ENCODE measurements around the gene RIN3. TPM values are rescaled to one million over a fixed set of nuclear protein-coding genes. Genes with fewer than 3 reads are reported as not detected.

RIN3 gene
- total RNA-seq, 1 experiment from 2014 or later: 1.5 TPM

DNA sequence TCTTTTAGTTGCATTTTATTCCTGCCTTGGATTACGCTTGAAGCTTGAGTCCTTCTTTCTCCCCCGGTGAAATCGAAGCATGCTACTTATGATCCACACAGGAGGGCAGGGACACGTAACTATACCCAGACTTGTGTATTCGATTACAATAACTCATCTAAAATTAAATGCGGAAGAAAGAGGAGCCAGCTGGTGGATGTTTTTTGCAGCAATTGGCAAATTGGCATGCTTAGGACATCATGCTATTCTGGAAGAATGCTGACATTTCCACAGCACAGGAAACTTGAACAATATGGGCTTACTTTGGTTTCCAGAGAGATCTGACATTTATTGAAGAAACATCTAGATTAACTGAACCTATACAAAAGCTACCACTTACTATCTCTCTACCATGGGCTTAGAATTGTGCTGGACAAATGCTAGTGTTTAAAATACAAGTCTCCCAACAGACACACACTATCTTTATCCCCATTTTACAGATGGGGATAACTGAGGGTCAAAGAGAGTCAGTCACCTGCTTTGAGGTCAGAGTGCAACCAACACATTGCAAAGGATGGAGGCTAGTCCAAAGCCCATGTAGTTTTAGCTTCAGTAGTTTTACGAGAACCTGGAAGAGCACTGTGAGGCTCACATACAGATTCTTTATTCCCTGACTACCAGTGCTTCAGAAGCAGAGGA, 198.5 kb downstream of the RIN3 start:
- Histone ChIP-seq H4K91ac (ENCODE audit: insufficient read length, low read depth, low read length) (no peak overlapping the region), H3K23ac (ENCODE audit: insufficient read length, low read depth, low read length) (no peak overlapping the region), H4K5ac (ENCODE audit: insufficient read length, low read depth, low read length) (no peak overlapping the region), H3K18ac (ENCODE audit: insufficient read length, low read depth, low read length) (no peak overlapping the region), H4K8ac (replicated peaks; ENCODE audit: insufficient read length, low read depth, low read length) (no peak overlapping the region), H3K4me2 (ENCODE audit: insufficient read depth, insufficient read length, low read length) (no peak overlapping the region), H3K9ac (ENCODE audit: extremely low read depth, insufficient read length, low read length) (no peak overlapping the region), H3K9me3 (ENCODE audit: control insufficient read depth, low read depth, low read length) (no peaks in the 10 kb centered on the region), H3K27ac (ENCODE audit: insufficient read length, low read depth, low read length) (no peak overlapping the region), H2BK15ac (ENCODE audit: low read depth, low read length) (no peak overlapping the region), H3K4ac (ENCODE audit: low read depth, low read length) (no peak overlapping the region), H3K23me2 (ENCODE audit: insufficient read length, low read depth, low read length, poor library complexity, severe bottlenecking) (no peaks in the 10 kb centered on the region), H2BK5ac (ENCODE audit: insufficient read length, low read length) (no peak overlapping the region), H2BK120ac (ENCODE audit: low read depth, low read length, poor library complexity, severe bottlenecking) (no peak overlapping the region), H3K14ac (ENCODE audit: insufficient read depth, low read length) (no peak overlapping the region), H3T11ph (ENCODE audit: low read length) (no peak overlapping the region), H3K4me1 (ENCODE audit: insufficient read depth, low read length) (no peaks in the 10 kb centered on the region), H3K79me1 (ENCODE audit: insufficient read depth, low read depth, low read length, poor library complexity, severe bottlenecking) (no peaks in the 10 kb centered on the region), H3K56ac (ENCODE audit: insufficient read length, low read depth, low read length) (no peak overlapping the region), H2BK12ac (ENCODE audit: insufficient read length, low read depth, low read length) (no peak overlapping the region), H3K79me2 (ENCODE audit: insufficient read depth, low read length) (no peaks in the 10 kb centered on the region), H2AFZ (ENCODE audit: low read length) (no peak overlapping the region), H3K27me3 (ENCODE audit: insufficient read depth, low read length) (no peaks in the 10 kb centered on the region), H2AK5ac (ENCODE audit: insufficient read length, low read length) (no peak overlapping the region), H4K20me1 (ENCODE audit: control insufficient read depth, insufficient read depth, insufficient read length) (no peaks in the 10 kb centered on the region), H2BK20ac (ENCODE audit: low read depth, low read length, poor library complexity, severe bottlenecking) (no peak overlapping the region)
- H3K27ac Mint-ChIP-seq: no peak overlapping the region
- no peak overlapping the region for H3K4me3 Mint-ChIP-seq
- no CpG with 5 or more reads among the region's 7 CpGs for WGBS (ENCODE audit: extremely low coverage, insufficient read length, low lambda C conversion rate)
- peaks cover 2% of the 10 kb centered on the region in 2 experiments; a peak in 2 of 4 replicates for H3K4me1 Mint-ChIP-seq
- no peak for TF ChIP-seq CTCF (conservative IDR thresholded peaks at IDR 0.05)
- H3K36me3 Mint-ChIP-seq (ENCODE audit: insufficient read depth in 1 of 3, low read depth in 3 of 3): peaks cover 6 to 34% (median 15%) of the 10 kb centered on the region in 3 experiments; a peak in 6 of 7 replicates
- H3K27me3 Mint-ChIP-seq (ENCODE audit: low read depth): no peaks in the 10 kb centered on the region
- no peaks in the 10 kb centered on the region for H3K9me3 Mint-ChIP-seq
- DNase-seq: no peak
